AG10803 (cell line): ENCODE results near the gene ACO2.

Experiments
- DNase-seq: peaks from one replicate; pipeline ENCODE4 v3.0.0; 2010; ENCODE audit warnings: low read depth
- H3K4me3 ChIP-seq: 2 replicates; pipeline ENCODE4 v1.5.1; 2011; ENCODE audit warnings: mild to moderate bottlenecking, low read length, control low read depth
- CTCF ChIP-seq: conservative IDR thresholded peaks from 2 replicates; pipeline ENCODE4 v1.5.1; 2011; ENCODE audit warnings: mild to moderate bottlenecking, low read length, control low read depth, inconsistent platforms

The ACO2 gene

DNA sequence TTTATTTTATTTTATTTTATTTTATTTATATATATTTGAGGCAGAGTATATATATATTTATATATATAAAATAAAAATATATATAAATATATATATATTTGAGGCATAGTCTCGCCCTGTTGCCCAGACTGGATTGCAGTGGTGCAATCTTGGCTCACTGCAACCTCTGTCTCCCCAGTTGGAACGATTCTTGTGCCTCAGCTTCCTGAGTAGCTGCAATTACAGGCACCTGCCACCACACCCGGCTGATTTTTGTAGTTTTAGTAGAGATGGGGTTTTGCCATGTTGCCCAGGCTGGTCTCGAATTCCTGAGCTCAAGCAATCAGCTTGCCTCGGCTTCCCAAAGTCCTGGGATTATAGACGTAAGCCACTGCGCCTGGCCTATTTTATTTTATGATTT, 31.4 kb downstream of the ACO2 start:
- no peak for TF ChIP-seq CTCF
- no peak overlapping the region for H3K4me3 ChIP-seq
- no peak for DNase-seq

DNA sequence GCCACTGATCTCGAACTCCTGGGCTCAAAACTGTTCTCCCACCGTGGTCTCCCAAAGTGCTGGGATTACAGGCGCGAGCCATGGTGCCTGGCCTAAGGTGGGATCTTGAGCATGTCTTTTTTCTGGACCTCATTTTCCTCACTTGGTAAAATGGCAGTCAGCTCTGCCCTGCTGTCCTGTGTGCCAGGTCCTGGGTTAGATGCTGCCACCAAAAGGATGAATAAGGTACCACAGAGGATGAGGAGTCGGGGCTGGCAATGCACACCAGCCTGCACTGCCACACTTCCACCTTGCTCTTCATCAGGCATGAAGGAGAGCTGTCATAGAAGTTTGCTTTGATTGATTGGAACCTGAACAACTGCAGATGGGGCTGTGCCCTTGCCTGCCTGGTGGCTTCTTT, 32.3 kb downstream of the ACO2 start:
- peak; percentile 34 for TF ChIP-seq CTCF
- DNase-seq: no peak
- no peak overlapping the region for H3K4me3 ChIP-seq

- TF ChIP-seq CTCF: no peak
- H3K4me3 ChIP-seq: no peak overlapping the region
- peak; percentile 55 for DNase-seq
Measured at GRCh38 chr22:41504397-41504796, 35.5 kb downstream of the ACO2 start.

DNA sequence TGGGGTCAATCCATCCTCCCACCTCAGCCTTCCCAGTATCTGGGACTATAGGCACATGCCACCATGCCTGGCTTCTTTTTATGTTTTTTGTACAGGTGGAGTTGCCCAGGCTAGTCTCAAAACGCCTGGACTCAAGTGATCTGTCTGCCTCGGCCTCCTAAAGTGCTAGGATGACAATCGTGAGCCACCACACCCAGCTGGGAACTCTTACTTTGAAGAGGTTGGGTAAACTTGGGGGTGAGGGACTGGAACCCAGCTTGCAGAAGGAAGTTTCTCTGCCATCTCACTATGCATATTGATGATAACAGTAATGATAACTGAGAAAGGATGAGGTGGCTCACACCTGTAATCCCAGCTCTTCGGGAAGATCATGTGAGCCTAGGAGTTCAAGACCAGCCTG, 35.9 kb downstream of the ACO2 start:
- TF ChIP-seq CTCF: no peak
- no peak for DNase-seq

GRCh38 chr22:41505511-41506220, 36.7 kb downstream of the ACO2 start:
- no peak for DNase-seq
- H3K4me3 ChIP-seq: no peak overlapping the region
- no peak for TF ChIP-seq CTCF

More for the DNA sequence above, 35.9 kb downstream of the ACO2 start:
- H3K4me3 ChIP-seq: no peak overlapping the region

DNA sequence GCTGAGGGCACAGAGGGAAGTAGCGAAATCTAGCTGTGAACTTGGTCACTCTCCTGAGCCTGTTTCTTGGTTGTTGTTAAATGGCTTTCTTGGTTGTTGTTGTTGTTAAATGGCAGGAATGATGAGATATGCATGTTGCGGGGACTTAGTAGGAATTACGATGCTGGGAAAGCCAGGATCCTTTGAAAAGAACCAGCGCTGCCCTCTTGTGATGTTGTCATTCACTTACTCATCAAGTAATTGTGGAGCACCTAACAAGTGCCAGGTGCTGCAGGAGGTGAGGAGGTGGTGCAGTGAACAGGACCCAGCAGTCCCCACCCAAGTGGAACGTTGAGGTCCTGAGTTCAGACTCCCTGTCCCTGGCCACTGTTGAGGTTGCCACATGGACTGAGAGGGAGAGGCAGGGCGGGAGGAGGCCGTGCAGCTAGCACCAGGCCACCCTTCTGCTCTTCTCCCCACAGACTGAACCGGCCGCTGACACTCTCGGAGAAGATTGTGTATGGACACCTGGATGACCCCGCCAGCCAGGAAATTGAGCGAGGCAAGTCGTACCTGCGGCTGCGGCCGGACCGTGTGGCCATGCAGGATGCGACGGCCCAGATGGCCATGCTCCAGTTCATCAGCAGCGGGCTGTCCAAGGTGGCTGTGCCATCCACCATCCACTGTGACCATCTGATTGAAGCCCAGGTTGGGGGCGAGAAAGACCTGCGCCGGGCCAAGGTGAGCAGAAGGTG, 38.6 kb downstream of the ACO2 start:
- no peak for DNase-seq
- no peak for TF ChIP-seq CTCF
- H3K4me3 ChIP-seq: no peak overlapping the region

DNA sequence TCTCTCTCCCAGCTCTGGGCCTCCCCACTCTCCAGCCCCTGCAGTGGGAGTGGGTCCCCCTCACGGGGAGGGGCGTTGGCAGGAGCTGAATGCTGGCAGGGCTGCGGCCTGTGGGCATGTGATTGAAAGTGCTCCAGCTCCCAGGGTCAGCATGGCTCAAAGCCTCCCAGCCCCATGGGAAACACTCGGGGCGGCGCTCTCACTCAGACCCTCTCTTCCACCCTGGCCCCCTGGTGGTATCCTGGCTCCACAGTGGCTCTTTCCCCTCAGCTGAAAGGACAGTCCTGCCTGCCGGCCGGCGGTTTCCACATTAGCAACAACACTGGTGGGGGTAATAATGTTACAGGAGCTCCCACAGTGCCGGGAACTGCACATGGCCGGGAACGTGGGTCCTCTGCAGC, 39.9 kb downstream of the ACO2 start:
- DNase-seq: no peak
- no peak for TF ChIP-seq CTCF

More for the DNA sequence above, 39.9 kb downstream of the ACO2 start:
- H3K4me3 ChIP-seq: no peak overlapping the region
